IMR-90 (cell line): ENCODE data around the gene FBXL13. TPM values are rescaled to one million over a fixed set of nuclear protein-coding genes. Genes with fewer than 3 reads are reported as not detected.

Experiments
- ATAC-seq: fragments of 200-7000 bp; cut with Tn5 transposase; 2 replicates; pipeline ENCODE4 v1.9.1; 2020; ENCODE audit warnings: low read depth, mild to moderate bottlenecking, moderate library complexity
- BruUV-seq: library from RNA; stranded (reverse); fragments of 400-500 nt; replicated peaks from 2 replicates; lab custom pipeline; 2021; lab: Mats Ljungman, UMichigan
- CTCF ChIA-PET: fragments of 300-600 bp; formaldehyde crosslinking; extraction: SDS; loops from one replicate; lab custom pipeline; 2021; ENCODE audit warnings: antibody characterized with exemption; lab: Yijun Ruan, JAX
- POLR2A ChIA-PET: fragments of 300-600 bp; sonication (Branson Sonifier 250); formaldehyde crosslinking; loops from one replicate; lab custom pipeline; 2022; ENCODE audit warnings: antibody characterized with exemption; ENCODE audit not compliant: unreplicated experiment; lab: Charles Lee
- DNase-seq: peaks from one replicate; pipeline ENCODE4 v3.0.0; 2013
- H2AFZ ChIP-seq: replicated peaks from 2 replicates; pipeline ENCODE3; 2013; ENCODE audit warnings: low read length, mild to moderate bottlenecking; ENCODE audit not compliant: poor library complexity
- H2AK5ac ChIP-seq: 2 replicates; pipeline ENCODE4 v1.6.1; 2013; ENCODE audit warnings: low read depth, low read length, inconsistent platforms
- H2AK9ac ChIP-seq: replicated peaks from 2 replicates; pipeline ENCODE3; 2013; ENCODE audit warnings: mild to moderate bottlenecking, low read depth, low read length, moderate library complexity; ENCODE audit not compliant: poor library complexity
- H2BK120ac ChIP-seq: 2 replicates; pipeline ENCODE4 v1.6.1; 2013; ENCODE audit warnings: low read depth, low read length, inconsistent platforms
- H2BK15ac ChIP-seq: 3 replicates; pipeline ENCODE4 v1.6.1; 2013; ENCODE audit warnings: low read depth, low read length, inconsistent platforms
- H2BK20ac ChIP-seq: 2 replicates; pipeline ENCODE4 v1.6.1; 2013; ENCODE audit warnings: low read depth, mild to moderate bottlenecking, inconsistent platforms, low read length, moderate library complexity
- H2BK5ac ChIP-seq: 2 replicates; pipeline ENCODE4 v1.6.1; 2013; ENCODE audit warnings: mild to moderate bottlenecking, low read depth, low read length, inconsistent platforms; ENCODE audit not compliant: poor library complexity, severe bottlenecking
- H3K14ac ChIP-seq: replicated peaks from 2 replicates; pipeline ENCODE4 v1.6.1; 2013; ENCODE audit warnings: low read depth, low read length, inconsistent platforms
- H3K18ac ChIP-seq: 2 replicates; pipeline ENCODE4 v1.6.1; 2013; ENCODE audit warnings: low read depth, low read length, control low read depth
- H3K23ac ChIP-seq: 2 replicates; pipeline ENCODE4 v1.6.1; 2013; ENCODE audit warnings: low read depth, low read length, inconsistent platforms
- H3K27ac ChIP-seq: 2 replicates; pipeline ENCODE4 v1.5.1; 2013; ENCODE audit warnings: mild to moderate bottlenecking, control low read depth, low read length; ENCODE audit not compliant: insufficient read depth
- H3K27me3 ChIP-seq: 2 replicates; pipeline ENCODE4 v1.6.1; 2013; ENCODE audit warnings: low read length; ENCODE audit not compliant: control insufficient read depth, insufficient read depth
- H3K36me3 ChIP-seq: 2 replicates; pipeline ENCODE4 v1.6.1; 2013; ENCODE audit warnings: low read length, mixed read lengths; ENCODE audit not compliant: control insufficient read depth, insufficient read depth
- H3K4ac ChIP-seq: 2 replicates; pipeline ENCODE4 v1.6.1; 2013; ENCODE audit warnings: low read depth, low read length, inconsistent platforms
- H3K4me1 ChIP-seq: 2 replicates; pipeline ENCODE4 v1.6.1; 2013; ENCODE audit warnings: low read length, mixed read lengths; ENCODE audit not compliant: control insufficient read depth, insufficient read depth
- H3K4me2 ChIP-seq: 2 replicates; pipeline ENCODE4 v1.6.1; 2013; ENCODE audit warnings: low read depth, mild to moderate bottlenecking, control low read depth, low read length, moderate library complexity
- H3K4me3 ChIP-seq: 2 replicates; pipeline ENCODE4 v1.5.1; 2013; ENCODE audit warnings: low read depth, mild to moderate bottlenecking, control low read depth, low read length, moderate library complexity; ENCODE audit not compliant: insufficient read depth
- H3K56ac ChIP-seq: 2 replicates; pipeline ENCODE4 v1.6.1; 2013; ENCODE audit warnings: low read length, inconsistent platforms; ENCODE audit not compliant: insufficient read depth; ENCODE audit errors: extremely low read depth
- H3K79me1 ChIP-seq, 2 experiments: 2 replicates each; pipeline ENCODE4 v1.6.1; 2013; ENCODE audit warnings: low read length in 2 of 2, inconsistent platforms in 1 of 2, low read depth in 1 of 2
- H3K9ac ChIP-seq: 2 replicates; pipeline ENCODE4 v1.6.1; 2013; ENCODE audit warnings: low read depth, low read length, control low read depth
- H3K9me1 ChIP-seq: 2 replicates; pipeline ENCODE4 v1.6.1; 2013; ENCODE audit warnings: low read length, inconsistent platforms; ENCODE audit not compliant: insufficient read depth
- H3K9me3 ChIP-seq: 2 replicates; pipeline ENCODE4 v1.6.1; 2013; ENCODE audit warnings: low read length; ENCODE audit not compliant: control insufficient read depth, insufficient read depth
- H4K20me1 ChIP-seq: 2 replicates; pipeline ENCODE4 v1.6.1; 2013; ENCODE audit warnings: low read length, inconsistent platforms; ENCODE audit not compliant: insufficient read depth
- H4K5ac ChIP-seq: 2 replicates; pipeline ENCODE4 v1.6.1; 2013; ENCODE audit warnings: mild to moderate bottlenecking, low read depth, low read length, control low read depth
- H4K8ac ChIP-seq, 2 experiments: 2 replicates each; pipeline ENCODE4 v1.6.1; 2013; ENCODE audit warnings: low read depth in 2 of 2, low read length in 2 of 2, control low read depth in 1 of 2, inconsistent platforms in 1 of 2
- H4K91ac ChIP-seq: 2 replicates; pipeline ENCODE4 v1.6.1; 2013; ENCODE audit warnings: low read depth, low read length, inconsistent platforms; ENCODE audit not compliant: insufficient read depth
- BHLHE40 ChIP-seq: fragments of 150-350 bp; IDR thresholded peaks from 2 replicates; pipeline ENCODE4 v1.6.1; 2016; ENCODE audit warnings: mild to moderate bottlenecking, low read depth, low read length
- CEBPB ChIP-seq: IDR thresholded peaks from 2 replicates; pipeline ENCODE4 v1.6.1; 2012; ENCODE audit warnings: low read depth, low read length, improper control_type of control experiment
- CHD1 ChIP-seq: IDR thresholded peaks from 2 replicates; pipeline ENCODE4 v1.6.1; 2012; ENCODE audit warnings: low read depth, low read length, improper control_type of control experiment
- FOS ChIP-seq: fragments of 150-350 bp; IDR thresholded peaks from 2 replicates; pipeline ENCODE4 v1.6.1; 2016; ENCODE audit warnings: low read depth, low read length
- MAFK ChIP-seq: IDR thresholded peaks from 2 replicates; pipeline ENCODE4 v1.6.1; 2012; ENCODE audit warnings: low read depth, low read length, improper control_type of control experiment
- MAZ ChIP-seq: IDR thresholded peaks from 2 replicates; pipeline ENCODE4 v1.6.1; 2012; ENCODE audit warnings: low read depth, mild to moderate bottlenecking, low read length, improper control_type of control experiment, moderate library complexity, borderline replicate concordance
- MXI1 ChIP-seq: IDR thresholded peaks from 2 replicates; pipeline ENCODE4 v1.6.1; 2012; ENCODE audit warnings: low read depth, mild to moderate bottlenecking, low read length, moderate library complexity, borderline replicate concordance
- NFE2L2 ChIP-seq: fragments of 150-350 bp; IDR thresholded peaks from 2 replicates; pipeline ENCODE4 v1.6.1; 2016; ENCODE audit warnings: low read depth, mild to moderate bottlenecking, low read length
- POLR2A ChIP-seq: IDR thresholded peaks from 2 replicates; pipeline ENCODE4 v1.6.1; 2012; ENCODE audit warnings: mild to moderate bottlenecking, low read depth, low read length
- RAD21 ChIP-seq: IDR thresholded peaks from 2 replicates; pipeline ENCODE4 v1.6.1; 2012; ENCODE audit warnings: low read length, improper control_type of control experiment
- RCOR1 ChIP-seq: IDR thresholded peaks from 2 replicates; pipeline ENCODE4 v1.6.1; 2012; ENCODE audit warnings: mild to moderate bottlenecking, low read length, improper control_type of control experiment; ENCODE audit not compliant: insufficient replicate concordance
- RFX5 ChIP-seq: IDR thresholded peaks from 2 replicates; pipeline ENCODE4 v1.8.0; 2012; ENCODE audit warnings: low read depth, mild to moderate bottlenecking, low read length, moderate library complexity
- SMC3 ChIP-seq: fragments of 150-350 bp; IDR thresholded peaks from 2 replicates; pipeline ENCODE4 v1.6.1; 2016; ENCODE audit warnings: low read depth, mild to moderate bottlenecking, antibody characterized with exemption, low read length, moderate library complexity
- dilution Hi-C: fragments of 300-500 bp; cut with HindIII; formaldehyde crosslinking; loops from one replicate; pipeline ENCODE4 v1.14.3; 2018; ENCODE audit warnings: low sequenced_read_pairs; ENCODE audit not compliant: unreplicated experiment
- in situ Hi-C: fragments of 300-500 bp; cut with MboI; formaldehyde crosslinking; loops from 3 replicates; pipeline ENCODE4 v1.14.3; 2019; ENCODE audit warnings: low sequenced_read_pairs, inconsistent platforms, mixed read lengths
- intact Hi-C: fragments of 100-400 bp; cut with micrococcal nuclease; formaldehyde crosslinking; loops from 2 replicates; pipeline ENCODE4 v1.10.0; 2022
- polyA plus RNA-seq, 3 experiments: library from polyadenylated mRNA; depleted of rRNA; stranded (reverse); fragments of >200 nt; gene quantifications; 2 replicates each; pipeline ENCODE4 v1.2.3, GENCODE V29; 2012; ENCODE audit warnings: low replicate concordance in 1 of 3
- total RNA-seq: library from RNA; depleted of rRNA; stranded (reverse); fragments of >200 nt; gene quantifications from 2 replicates; pipeline ENCODE4 v1.2.3, GENCODE V29; 2012
- TF ChIP-seq, protein P1 (sequence below): conservative IDR thresholded peaks from 2 replicates; pipeline ENCODE4 v1.5.1; 2012; ENCODE audit warnings: mild to moderate bottlenecking, low read depth, low read length, improper control_type of control experiment
- TF ChIP-seq, protein P2 (sequence below): fragments of 150-350 bp; IDR thresholded peaks from 2 replicates; pipeline ENCODE4 v1.6.1; 2017; ENCODE audit warnings: mild to moderate bottlenecking, antibody characterized with exemption, low read length, low read depth
- TF ChIP-seq, protein P3 (sequence below): fragments of 150-350 bp; IDR thresholded peaks from 2 replicates; pipeline ENCODE4 v1.6.1; 2016; ENCODE audit warnings: low read depth, mild to moderate bottlenecking, low read length, moderate library complexity, borderline replicate concordance

Gene FBXL13
- total and polyA plus RNA-seq, 2 of the 4 experiments (the other 2 are of a cell fraction): 0.24 to 0.36 TPM

DNA sequence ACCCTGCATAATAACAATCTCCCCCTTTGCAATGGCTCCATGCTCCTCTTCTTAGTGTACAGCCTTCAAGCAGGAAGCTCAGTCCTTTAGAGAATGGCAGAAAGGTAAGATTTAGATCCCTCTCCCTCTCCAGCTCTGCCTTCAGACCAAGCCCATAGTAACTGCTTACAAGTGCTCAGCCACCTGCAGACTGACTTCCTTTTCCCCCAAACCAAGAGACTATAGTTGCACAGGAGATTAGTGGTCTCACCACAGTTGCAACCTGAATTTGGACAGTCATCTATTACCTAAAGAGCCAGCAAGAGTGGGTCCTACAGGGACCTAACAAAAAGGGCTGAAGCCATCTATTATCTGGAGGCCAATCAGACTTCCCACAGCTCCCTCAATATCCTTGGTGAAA lies 16.5 kb downstream of the FBXL13 start:
- Histone ChIP-seq H3K79me1 (0 out of 4 replicates have a peak, but pooled peaks cover 0 to 3% of the 10 kb centered on the region in 2 experiments), H3K14ac (no peak overlapping the region), H3K9ac (no peak overlapping the region), H3K36me3 (no peaks in the 10 kb centered on the region), H2BK15ac (no peak overlapping the region), H2BK120ac (no peak overlapping the region), H3K18ac (peak overlapping the region; percentile 17; the same call in 1 of the 2 replicates), H3K4ac (no peak overlapping the region), H3K4me2 (no peak overlapping the region), H4K5ac (no peak overlapping the region), H2AK5ac (no peak overlapping the region), H3K23ac (no peak overlapping the region), H2BK5ac (no peak overlapping the region), H3K9me3 (no peaks in the 10 kb centered on the region), H3K27ac (no peak overlapping the region), H4K91ac (no peak overlapping the region), H3K4me1 (no peaks in the 10 kb centered on the region), H3K4me3 (no peak overlapping the region), H3K56ac (no peak overlapping the region), H4K8ac (no peak overlapping the region), H2BK20ac (no peak overlapping the region), H3K9me1 (peaks cover 5% of the 10 kb centered on the region; the same call in 1 of the 2 replicates), H4K20me1 (no peaks in the 10 kb centered on the region), H2AK9ac (no peak overlapping the region), H3K27me3 (no peaks in the 10 kb centered on the region), H2AFZ (no peak overlapping the region)
- DNase-seq (no peak), ATAC-seq (no peak)
- CTCF ChIA-PET: no interaction called here
- intact Hi-C loops: no loop called here
- no TSS peak for BruUV-seq
- TF ChIP-seq CHD1 (no peak), MAZ (no peak), FOS (no peak), RAD21 (no peak), BHLHE40 (no peak), MAFK (no peak), SMC3 (no peak), RCOR1 (no peak), CEBPB (no peak), MXI1 (no peak), POLR2A (no peak), NFE2L2 (no peak), RFX5 (no peak)
- TF ChIP-seq, protein P1, sequence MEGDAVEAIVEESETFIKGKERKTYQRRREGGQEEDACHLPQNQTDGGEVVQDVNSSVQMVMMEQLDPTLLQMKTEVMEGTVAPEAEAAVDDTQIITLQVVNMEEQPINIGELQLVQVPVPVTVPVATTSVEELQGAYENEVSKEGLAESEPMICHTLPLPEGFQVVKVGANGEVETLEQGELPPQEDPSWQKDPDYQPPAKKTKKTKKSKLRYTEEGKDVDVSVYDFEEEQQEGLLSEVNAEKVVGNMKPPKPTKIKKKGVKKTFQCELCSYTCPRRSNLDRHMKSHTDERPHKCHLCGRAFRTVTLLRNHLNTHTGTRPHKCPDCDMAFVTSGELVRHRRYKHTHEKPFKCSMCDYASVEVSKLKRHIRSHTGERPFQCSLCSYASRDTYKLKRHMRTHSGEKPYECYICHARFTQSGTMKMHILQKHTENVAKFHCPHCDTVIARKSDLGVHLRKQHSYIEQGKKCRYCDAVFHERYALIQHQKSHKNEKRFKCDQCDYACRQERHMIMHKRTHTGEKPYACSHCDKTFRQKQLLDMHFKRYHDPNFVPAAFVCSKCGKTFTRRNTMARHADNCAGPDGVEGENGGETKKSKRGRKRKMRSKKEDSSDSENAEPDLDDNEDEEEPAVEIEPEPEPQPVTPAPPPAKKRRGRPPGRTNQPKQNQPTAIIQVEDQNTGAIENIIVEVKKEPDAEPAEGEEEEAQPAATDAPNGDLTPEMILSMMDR: no peak
- TF ChIP-seq, protein P2, sequence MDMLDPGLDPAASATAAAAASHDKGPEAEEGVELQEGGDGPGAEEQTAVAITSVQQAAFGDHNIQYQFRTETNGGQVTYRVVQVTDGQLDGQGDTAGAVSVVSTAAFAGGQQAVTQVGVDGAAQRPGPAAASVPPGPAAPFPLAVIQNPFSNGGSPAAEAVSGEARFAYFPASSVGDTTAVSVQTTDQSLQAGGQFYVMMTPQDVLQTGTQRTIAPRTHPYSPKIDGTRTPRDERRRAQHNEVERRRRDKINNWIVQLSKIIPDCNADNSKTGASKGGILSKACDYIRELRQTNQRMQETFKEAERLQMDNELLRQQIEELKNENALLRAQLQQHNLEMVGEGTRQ: no peak
- TF ChIP-seq, protein P3, sequence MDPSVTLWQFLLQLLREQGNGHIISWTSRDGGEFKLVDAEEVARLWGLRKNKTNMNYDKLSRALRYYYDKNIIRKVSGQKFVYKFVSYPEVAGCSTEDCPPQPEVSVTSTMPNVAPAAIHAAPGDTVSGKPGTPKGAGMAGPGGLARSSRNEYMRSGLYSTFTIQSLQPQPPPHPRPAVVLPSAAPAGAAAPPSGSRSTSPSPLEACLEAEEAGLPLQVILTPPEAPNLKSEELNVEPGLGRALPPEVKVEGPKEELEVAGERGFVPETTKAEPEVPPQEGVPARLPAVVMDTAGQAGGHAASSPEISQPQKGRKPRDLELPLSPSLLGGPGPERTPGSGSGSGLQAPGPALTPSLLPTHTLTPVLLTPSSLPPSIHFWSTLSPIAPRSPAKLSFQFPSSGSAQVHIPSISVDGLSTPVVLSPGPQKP: no peak
- POLR2A ChIA-PET: no interaction called here
- dilution Hi-C loops: no loop called here
- in situ Hi-C loops: no loop called here
